Mammary epithelial cell (primary cell): ENCODE data around the gene THBS3.

Source experiments
- CTCF ChIP-seq, 2 donors: IDR thresholded peaks in 1 of 2; conservative IDR thresholded peaks in 1 of 2; 2 replicates each; pipeline ENCODE4 v1.5.1; 2011 to 2012; ENCODE audit warnings: inconsistent platforms in 2 of 2, low read length in 2 of 2, mild to moderate bottlenecking in 2 of 2, control low read depth in 1 of 2, low read depth in 1 of 2; ENCODE audit not compliant: insufficient read depth in 1 of 2; ENCODE audit errors: extremely low read depth in 1 of 2
- EZH2 ChIP-seq: IDR thresholded peaks from 2 replicates; pipeline ENCODE4 v1.6.1; 2012; ENCODE audit warnings: low read length, inconsistent platforms, borderline replicate concordance

GRCh38 chr1:155236451-155236850, 28.8 kb upstream of the THBS3 start:
- TF ChIP-seq CTCF (conservative IDR thresholded peaks at IDR 0.05 in 1 of 2, IDR thresholded peaks at IDR 0.05 in 1 of 2; ENCODE audit: extremely low read depth in 1 of 2, insufficient read depth in 1 of 2, low read depth in 1 of 2, low read length in 2 of 2): no peak
- TF ChIP-seq EZH2: no peak
